D341Med (cell line): ENCODE measurements around the gene PSEN1.

ENCODE experiments used
- DNase-seq: peaks from one replicate; pipeline ENCODE4 v3.0.0; 2012; ENCODE audit warnings: low spot score

The PSEN1 gene

GRCh38 chr14:73240816-73241480 lies 104.6 kb downstream of the PSEN1 start:
- DNase-seq = no peak

GRCh38 chr14:73241481-73242165 lies 105.3 kb downstream of the PSEN1 start:
- no peak for DNase-seq

GRCh38 chr14:73242357-73242901 lies 106.1 kb downstream of the PSEN1 start:
- DNase-seq = peak; percentile 17

GRCh38 chr14:73243341-73243740 lies 107.0 kb downstream of the PSEN1 start:
- no peak for DNase-seq

- DNase-seq = no peak
These were observed 107.4 kb downstream of the PSEN1 start for GRCh38 chr14:73243748-73244147.

GRCh38 chr14:73244541-73245290 lies 108.4 kb downstream of the PSEN1 start:
- no peak for DNase-seq

- peak; percentile 73 for DNase-seq
These were observed 109.4 kb downstream of the PSEN1 start for GRCh38 chr14:73245480-73246325.

- no peak for DNase-seq
These were observed 110.3 kb downstream of the PSEN1 start for GRCh38 chr14:73246387-73247150.

- no peak for DNase-seq
These were observed 112.0 kb downstream of the PSEN1 start for GRCh38 chr14:73248108-73248868.

GRCh38 chr14:73249108-73249507 lies 112.8 kb downstream of the PSEN1 start:
- DNase-seq = no peak

- DNase-seq = no peak
These were observed 113.4 kb downstream of the PSEN1 start for GRCh38 chr14:73249564-73250316.

GRCh38 chr14:73250317-73250713 lies 114.0 kb downstream of the PSEN1 start:
- no peak for DNase-seq

GRCh38 chr14:73250781-73251500 lies 114.6 kb downstream of the PSEN1 start:
- DNase-seq = no peak

- DNase-seq = no peak
These were observed 115.4 kb downstream of the PSEN1 start for GRCh38 chr14:73251516-73252215.

GRCh38 chr14:73252491-73253322 lies 116.4 kb downstream of the PSEN1 start:
- DNase-seq = no peak

GRCh38 chr14:73253323-73253610 lies 117.0 kb downstream of the PSEN1 start:
- no peak for DNase-seq

- DNase-seq = no peak
These were observed 117.4 kb downstream of the PSEN1 start for GRCh38 chr14:73253721-73254120.
